Pons (tissue), 1 donor: Measurements from ENCODE around the gene CACNA1I.
"Not testable (repeated sequence)": the region's sequence is repeated elsewhere in the genome, so short reads cannot be mapped to it uniquely, and the experiment has no call there.

Experiments
- DNase-seq: peaks from one replicate; pipeline ENCODE4 v3.0.0-alpha.2; 2016; ENCODE audit warnings: low spot score

The CACNA1I gene

DNA sequence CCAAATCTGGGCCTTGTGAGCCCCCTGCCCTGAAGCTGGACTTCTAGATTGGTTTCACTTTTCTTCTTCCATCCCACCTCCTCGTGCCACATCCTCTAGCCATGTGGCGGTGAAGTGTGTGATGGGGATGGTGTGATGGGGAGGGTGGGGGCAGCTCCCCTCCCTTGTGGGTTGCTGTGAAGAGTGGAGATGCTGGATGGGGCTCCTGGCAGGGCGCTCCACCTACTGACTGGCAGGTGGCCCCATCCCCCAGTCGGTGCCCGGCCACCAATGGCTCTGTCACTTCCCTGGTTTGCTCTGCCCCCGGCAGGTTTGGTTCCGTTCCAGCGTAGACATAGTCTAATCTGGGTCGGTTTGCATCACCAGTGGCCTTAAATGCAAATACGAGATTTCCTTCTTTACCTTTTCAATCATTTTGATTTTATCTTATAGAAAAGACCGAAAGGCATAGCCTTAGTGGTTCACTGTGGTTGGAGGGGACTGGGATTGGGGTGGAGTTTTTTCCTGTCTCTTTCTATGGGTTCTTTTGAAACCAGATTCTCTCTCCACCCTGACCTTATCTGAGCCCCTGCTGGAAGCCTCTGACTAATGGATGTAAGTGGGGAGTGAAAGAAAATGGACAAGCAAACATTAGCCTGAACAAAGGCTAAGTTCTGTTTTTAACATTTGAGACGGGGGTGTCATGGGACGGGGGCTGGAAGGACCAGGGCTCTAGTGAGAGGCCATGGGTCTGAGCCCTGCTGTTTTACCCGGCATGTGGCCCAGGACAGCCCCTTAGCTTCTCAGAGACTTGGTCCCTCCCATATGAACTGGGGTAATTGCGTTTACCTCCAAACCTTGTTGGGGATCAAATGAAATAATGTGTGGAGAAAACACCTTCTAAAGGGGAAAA lies 149.3 kb downstream of the CACNA1I start:
- DNase-seq: no peak

DNA sequence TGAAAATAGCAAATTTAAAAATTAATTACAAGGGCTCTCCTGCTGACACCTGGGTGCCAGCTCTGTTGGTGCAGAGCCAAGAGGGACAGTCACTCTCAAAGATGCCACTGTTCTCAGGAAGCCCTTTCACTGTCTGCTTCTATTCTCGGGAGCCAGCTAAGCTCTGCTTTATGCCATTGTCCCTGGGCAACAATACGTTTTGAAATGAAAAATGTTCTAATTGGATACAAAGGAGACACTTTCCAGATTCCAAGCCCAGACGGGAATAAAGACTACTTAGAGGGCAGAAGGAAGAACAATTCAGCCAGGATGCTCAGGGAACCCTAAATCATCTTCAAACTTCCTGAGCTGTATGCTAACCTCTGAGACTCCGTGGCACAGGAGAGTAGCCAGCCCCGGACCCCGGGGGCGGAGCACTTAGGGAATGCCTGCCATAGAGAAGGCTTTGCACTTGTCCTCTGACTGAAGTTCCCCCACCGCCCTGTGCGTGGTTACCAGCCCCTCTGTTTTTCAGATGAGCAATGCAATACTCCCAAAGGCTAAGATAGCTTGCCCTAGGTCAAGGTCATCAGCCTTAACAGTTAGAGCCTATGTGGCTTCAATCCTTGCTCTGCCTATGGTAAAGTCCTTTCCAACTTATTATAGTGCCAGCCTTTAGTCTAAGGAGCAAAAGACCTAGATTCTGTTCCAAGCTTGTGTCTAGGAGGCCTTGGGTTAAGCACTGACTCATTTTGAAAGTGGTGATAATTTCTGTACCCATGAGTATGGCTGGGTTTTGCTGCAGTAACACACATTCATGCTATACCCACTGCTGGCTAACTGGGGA lies 150.9 kb downstream of the CACNA1I start:
- peak; percentile 64 for DNase-seq

DNA sequence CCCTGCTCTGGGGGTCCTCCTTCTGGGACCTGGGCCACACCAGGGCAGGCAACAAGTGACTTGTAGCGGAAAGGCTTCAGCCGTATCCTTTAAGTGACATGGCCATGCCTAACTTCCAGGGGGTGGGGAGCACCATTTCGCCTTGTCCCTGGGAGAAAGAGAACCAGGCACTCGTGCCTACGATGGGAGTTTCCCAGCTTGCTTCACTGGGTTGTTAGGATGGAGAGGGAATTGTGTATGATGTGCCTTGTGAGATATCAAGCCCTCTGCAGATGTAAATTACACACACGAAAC lies 151.4 kb downstream of the CACNA1I start:
- no peak for DNase-seq

DNA sequence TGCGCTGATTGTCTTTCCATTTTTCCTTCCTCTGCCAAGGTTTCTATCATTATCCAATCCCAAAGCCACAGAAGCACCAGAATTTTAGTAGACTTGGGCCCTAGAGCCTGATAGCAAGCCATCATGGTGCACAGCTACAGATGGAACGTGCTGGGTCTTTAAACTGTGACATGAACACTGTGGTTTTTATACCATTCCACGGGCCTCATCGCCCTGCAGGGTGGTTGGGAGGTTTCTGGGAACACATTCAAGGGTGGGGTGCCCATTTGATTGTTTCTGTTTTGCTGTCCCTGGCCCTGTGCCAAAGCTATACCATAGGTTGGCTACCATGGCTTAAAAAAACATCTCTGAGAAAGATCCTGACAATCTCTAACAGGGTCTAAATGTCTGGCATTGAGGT lies 151.9 kb downstream of the CACNA1I start:
- no peak for DNase-seq

DNA sequence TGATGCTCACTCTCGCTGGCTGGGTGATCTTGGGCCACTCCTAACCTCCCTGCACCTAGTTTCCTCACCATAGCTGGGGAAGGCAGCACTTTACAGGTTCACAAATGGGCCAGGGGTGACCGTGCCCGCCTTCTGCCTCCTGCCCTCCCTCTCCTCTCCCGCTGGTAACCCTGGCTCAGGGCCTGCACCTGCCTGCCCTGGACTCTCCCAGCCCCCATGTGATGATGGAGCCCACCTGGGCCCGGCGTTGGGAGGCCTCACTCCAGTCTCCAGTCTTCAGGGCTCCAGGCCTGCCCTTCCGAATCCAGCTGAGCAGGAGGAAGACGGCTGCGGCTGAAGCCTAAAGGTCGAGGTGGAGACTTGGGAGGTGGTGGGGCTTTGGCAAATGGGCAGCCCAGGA lies 152.9 kb downstream of the CACNA1I start:
- no peak for DNase-seq

DNA sequence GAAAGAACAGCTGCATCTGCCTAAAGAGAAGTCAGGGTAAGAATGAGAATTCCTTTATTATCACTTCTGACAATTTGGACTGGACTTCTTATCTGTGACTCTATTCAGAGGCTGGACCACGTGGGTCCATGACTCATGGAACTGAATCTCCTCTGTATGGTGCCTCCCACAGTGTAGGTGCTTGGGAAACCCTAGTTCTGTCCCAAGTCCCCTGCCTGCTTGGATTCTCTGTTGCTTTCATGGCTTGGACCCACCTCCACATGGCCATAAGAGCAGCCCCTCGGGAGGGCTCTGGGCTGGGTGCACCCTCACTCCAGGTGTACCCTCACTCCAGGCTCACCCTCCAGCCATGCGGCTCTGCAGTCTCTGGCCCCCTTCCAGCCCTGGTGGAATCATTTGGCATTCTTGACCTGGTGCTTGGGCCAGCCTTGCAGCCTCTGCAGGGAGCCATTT lies 153.4 kb downstream of the CACNA1I start:
- DNase-seq: no peak

DNA sequence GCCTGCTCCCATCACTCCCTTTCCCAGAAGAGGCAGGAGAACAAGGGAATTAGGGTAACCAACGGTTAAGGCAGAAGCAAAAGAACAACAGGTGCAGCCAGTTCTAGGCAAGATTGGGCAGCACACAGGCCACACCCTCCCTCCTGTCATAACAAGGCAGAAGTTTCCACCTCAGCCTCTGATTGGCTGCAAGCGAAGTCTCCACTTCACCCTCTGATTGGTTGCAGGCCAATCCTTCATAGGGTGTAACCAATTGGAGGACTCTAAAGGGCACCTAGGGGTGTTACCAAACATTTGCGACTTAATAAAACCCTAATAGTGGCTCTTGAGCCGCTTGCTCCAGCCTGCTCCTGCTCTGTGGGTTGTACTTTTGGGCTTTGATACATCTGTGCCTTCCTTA lies 153.8 kb downstream of the CACNA1I start:
- no peak for DNase-seq

DNA sequence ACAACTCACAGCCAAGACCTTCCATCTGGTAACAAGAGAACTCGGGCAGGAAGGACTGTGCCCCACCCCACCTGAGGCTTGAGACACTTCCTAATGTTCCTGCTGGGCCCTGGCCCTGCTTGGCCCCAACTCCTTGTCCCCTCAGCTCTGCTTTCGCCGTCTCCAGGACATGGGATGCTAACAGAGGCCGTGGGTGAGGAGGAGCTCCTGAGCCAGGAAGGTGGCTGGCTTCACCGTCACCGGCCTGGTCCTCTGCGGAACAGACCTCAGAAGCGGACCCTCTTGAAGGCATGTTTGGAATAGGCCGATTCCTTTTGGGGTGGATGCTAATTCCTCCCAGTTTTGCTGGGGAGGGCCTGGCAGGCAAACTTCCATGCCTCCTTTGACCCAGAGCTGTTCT lies 154.3 kb downstream of the CACNA1I start:
- no peak for DNase-seq

DNA sequence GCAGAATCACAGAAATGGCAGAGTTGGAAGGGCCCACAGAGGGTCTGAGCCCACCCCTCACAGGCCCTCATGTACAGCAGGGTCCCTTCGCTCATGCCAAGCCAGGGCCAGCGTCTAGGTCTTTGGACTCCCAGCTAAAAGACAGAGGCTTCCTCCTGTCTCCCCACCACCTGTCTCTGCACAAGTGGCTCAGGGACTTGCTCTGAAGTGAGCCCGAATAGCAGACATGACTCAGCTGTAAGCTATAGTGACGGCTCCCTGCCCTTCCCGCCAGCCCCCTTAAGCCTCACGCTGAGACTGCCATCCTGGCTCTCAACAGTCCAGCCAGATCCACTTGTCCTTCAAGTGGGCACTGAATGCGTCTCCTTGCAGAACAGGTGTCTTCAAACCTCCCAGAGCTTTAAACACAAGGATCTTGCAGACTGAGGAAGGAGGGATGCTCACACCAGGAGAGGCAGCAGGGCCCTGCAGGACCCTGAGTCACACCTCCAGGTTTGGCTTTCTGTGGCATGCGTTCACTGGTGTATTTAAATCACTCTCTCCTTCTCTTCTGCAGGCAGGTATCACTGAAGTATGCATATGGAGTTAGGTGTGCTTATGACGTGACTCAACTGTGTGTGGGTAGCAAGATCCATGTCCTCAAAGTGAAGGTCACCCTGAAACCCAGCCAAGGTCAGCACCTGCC lies 154.9 kb downstream of the CACNA1I start:
- DNase-seq: no peak

DNA sequence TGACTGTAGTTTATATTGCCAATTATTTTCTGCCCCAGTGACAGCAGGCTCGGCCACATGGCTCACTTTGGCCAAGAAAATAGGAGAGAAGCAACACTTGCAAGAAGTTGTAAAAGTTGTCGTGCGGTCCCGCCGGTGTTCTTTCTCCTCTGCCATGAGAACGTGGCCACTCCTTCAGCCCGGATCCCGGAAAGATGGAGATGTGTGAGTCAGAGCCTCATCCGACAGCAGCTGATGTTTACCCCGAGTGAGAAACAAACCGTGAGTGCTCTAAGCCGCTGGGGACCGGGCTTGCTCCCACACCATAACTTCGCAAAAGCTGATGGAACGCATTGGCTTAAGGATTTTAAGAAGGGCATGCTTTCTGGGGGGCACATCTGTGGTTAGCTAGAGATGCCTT lies 157.0 kb downstream of the CACNA1I start:
- no peak for DNase-seq

DNA sequence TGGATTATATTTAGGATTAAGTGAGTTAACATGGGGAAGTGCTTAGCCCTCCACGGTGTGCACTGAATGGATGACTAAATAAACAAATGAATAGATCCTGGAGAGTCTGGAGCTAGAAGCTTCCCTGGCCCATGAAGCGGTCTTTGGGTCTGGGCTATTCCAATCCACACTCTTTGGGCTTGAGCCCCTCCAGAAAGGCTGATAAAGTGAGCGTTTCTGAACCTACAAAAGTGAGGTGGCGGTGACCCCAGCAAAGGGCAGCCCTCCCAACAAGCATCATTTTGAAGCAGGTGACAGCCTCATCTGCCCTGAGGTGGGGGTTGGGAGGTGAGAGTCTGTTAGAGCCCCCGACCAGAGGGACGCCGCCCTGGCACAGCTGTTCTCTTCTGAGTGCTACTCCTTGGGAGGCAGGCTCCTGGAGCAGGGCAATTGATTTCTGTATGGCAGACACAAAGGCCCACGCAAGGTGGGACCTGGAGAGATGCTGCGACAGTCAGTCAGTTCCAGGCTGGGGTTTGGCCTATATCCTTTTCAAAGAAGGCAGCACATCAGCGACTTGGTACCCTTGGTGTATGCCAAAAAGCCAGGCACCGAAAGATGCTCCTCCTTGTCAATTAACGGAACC lies 157.8 kb downstream of the CACNA1I start:
- no peak for DNase-seq

DNA sequence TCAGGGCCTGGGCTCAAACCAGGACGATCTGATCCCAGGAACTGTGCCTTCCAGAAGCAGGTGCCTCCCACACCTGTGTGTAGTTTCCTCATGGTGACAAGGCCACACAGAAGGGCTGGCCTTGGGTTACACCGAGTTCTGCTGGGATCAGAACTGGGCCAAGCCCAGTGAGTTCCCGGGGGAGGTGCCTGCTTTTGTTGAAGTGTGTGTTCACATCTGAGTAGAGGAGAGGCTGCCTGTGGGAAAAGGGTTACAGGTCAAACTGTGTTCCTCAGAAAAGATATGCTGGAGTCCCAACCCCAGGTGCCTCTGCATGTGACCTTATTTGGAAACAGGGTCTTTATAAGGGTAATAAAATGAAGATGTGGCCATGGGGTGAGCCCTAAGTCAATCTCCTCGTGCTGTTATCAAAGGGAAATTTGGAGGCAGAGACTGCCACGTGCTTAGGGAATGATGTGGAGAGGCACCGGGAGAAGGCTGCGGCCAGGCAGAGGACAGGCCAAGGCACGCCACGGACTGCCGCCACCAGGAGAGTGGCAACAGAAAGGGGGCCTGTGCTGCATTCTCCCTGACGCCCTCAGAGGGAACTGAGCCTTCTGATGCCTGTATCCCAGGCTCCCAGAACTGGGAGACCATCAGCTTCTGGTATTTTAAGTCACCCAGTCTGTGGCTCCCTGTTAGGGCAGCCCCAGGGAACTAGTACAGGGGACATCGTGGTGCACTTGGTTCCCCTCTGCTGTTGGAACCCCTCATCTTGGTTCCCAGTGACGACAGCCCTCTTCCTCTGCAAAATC lies 158.8 kb downstream of the CACNA1I start:
- no peak for DNase-seq

DNA sequence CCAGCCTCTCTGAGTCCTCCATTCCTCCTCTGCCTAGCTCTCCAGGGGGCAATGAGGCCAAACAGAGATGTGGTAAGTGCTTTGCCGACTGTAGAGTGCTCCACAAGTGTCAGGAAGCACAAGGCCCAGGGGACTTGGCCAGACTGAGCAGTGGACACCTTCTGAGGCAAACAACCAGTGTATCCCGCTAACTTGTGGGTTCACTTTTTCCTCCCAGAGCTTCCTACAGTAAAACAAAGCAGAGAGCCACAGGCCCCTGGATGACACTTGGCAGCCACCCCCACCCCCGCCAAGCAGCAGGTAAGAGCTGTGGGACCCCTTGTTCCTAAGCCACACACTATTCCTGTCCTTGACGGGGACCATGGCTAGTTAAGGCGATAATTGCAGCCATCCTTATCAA lies 160.9 kb downstream of the CACNA1I start:
- DNase-seq: no peak

DNA sequence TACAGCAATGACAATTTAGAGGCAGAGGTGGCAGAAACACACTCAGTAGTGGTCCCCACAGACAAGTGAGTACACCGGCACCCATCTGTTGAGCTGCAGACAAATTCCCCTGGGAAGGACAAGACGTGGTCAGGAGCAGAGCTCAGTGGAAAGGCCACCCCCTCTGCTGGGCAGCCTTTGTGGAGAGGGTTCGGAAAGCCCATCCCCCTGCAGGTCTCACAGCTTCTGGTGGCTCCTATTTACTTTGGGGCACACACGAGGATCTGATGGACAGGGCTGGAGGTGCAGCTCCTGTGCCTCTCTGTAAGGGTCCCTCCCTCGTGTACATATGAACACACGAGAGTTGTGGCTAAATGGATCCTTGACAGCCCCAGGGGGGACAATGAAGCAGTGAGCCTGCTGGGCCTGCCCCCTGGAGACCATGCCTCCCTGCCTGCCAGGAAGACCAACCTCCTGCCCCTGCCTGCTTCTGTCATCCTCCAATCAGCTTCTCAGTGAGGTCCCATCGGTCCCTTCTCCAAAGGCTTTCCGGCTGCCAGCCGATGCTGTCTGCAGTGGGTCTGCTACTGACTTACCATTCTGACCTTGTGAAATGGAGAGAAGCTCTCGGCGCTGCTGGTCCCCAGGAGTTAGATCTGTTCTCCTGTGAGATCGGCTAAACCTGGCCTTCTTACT lies 161.5 kb downstream of the CACNA1I start:
- DNase-seq: no peak

DNA sequence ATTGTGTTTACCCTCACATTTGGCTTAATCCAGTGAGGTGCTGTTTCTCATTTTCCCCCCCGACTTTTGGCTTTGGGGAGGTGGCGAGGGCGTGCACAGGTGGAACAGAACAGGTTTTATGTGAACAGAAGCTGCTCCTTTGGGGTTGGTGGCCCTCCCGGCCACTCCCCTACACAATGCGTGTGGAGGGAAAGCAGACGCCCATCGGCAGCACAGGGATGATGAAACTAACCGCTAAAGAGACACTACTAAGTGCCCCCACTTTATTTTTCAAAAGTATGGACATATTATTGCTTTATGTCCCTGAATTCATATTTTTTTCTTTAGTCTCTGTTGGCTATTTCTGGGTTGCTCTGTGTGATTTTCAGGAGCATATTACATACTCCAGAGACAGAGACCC lies 162.1 kb downstream of the CACNA1I start:
- DNase-seq: no peak

DNA sequence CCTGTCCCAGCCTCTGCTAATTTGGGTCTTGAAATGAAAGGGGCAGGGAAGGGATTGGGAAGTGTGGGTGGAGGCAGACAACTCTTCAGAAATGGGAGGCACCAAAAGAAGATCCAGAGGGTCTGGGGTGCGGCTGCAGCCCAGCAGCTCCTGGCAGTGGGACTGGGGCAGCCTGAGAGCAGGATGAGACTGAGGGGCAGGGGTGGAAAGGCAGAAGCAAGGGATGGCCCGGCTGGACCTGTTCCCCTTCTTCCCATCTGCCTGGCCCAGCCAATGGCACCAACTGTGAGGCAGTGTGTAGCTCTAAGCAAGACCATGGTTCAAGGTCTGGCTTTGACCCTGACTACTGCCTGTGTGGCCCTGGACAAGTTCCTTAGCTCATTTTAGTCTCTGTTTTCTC lies 162.6 kb downstream of the CACNA1I start:
- DNase-seq: no peak

DNA sequence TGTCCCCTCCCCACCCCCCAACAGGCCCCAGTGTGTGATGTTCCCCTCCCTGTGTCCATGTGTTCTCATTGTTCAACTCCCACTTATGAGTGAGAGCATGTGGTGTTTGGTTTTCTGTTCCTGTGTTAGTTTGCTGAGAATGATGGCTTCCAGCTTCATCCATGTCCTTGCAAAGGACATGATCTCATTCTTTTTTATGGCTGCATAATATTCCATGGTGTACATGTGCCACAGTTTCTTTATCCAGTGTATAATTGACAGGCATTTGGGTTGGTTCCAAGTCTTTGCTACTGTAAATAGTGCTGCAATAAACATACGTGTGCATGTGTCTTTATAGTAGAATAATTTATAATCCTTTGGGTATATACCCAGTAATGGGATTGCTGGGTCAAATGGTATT lies 163.5 kb downstream of the CACNA1I start:
- DNase-seq: not testable (repeated sequence)

DNA sequence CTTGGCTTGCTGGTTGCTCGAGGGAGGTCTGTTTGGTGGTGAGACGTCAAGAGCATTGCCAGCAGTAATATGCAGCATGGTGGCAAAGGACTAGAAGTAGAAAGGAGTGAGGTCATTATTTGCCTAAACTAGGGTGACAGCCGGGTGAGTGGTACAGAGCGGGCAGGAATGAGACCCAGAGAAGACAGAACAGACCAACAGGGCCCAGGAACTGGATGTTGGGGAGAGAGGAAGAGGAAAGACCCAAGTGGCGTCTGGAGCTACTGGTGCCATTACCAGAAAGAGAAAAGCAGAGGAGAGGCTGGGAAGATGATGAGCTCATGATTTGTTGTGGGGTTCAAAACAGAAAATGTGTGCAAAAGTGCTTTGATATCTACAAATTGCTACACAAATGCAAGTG lies 164.3 kb downstream of the CACNA1I start:
- DNase-seq: no peak

DNA sequence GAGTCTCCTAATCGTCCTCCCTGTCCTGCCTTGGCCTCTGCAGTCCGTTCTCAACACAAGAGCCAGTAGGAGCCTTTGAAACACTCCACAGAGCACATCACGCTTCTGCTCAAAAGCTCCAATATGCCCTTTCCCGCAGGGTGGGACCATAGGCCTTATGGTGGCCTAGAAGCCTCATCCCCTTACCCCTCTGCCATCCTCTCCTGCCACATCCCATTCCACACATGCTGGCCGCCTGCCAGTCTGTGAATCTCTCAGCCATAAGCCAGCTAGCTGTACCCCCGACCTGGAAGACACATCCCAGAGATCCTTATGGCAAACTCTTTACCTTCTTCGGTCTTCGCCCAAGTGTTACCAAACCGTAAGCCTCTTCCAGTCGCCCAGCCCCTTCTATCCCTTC lies 165.2 kb downstream of the CACNA1I start:
- DNase-seq: no peak

DNA sequence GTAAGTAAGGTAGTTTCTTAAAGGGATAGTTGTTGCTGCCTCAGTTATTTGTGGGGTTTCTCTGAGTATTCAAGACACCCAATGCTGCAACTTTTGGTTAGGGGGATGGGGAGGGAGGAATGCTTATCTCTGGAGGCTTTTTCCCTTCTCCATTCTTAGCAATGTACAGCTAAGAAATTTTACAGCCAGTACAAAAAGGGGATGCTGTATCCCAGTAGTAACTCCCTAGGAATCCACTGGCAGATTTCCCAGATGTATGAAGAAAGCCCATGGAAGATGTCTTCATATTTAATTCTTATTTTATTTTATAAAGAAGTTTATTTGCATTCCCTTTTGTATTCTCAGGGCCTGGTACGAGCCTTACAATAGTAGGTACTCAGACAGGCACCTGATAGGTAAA lies 168.2 kb downstream of the CACNA1I start:
- no peak for DNase-seq
